HepG2 (cell line): Measurements from ENCODE around the gene YEATS2.

Experiments
- CREM ChIP-seq, 2 experiments: sonication (generic) in 1 of 2; formaldehyde crosslinking in 1 of 2; IDR thresholded peaks; 2 replicates each; pipeline versions ENCODE4 v1.4.0 to v1.6.1; 2016 to 2020; ENCODE audit warnings: antibody characterized with exemption in 1 of 2, mild to moderate bottlenecking in 1 of 2, missing genetic modification reagents in 1 of 2
- EP300 ChIP-seq, 3 experiments: sonication (generic) in 1 of 3; formaldehyde crosslinking in 1 of 3; IDR thresholded peaks; 2 replicates each; pipeline versions ENCODE4 v1.5.1 to v1.6.1; 2011 to 2020; ENCODE audit warnings: low read depth in 2 of 3, low read length in 2 of 3, borderline replicate concordance in 1 of 3, improper control_type of control experiment in 1 of 3, mild to moderate bottlenecking in 1 of 3, missing genetic modification reagents in 1 of 3, moderate library complexity in 1 of 3
- FOXA3 ChIP-seq: IDR thresholded peaks from 2 replicates; pipeline ENCODE4 v1.6.1; 2016; ENCODE audit warnings: missing genetic modification reagents, missing compliant biosample characterization
- PITX1 ChIP-seq: sonication (generic); formaldehyde crosslinking; IDR thresholded peaks from 2 replicates; pipeline ENCODE4 v1.5.1; 2020; ENCODE audit warnings: mild to moderate bottlenecking, missing genetic modification reagents
- POLR2A ChIP-seq, 2 experiments: IDR thresholded peaks; 2 replicates each; pipeline ENCODE4 v1.6.1; 2011; ENCODE audit warnings: low read depth in 2 of 2, low read length in 2 of 2, mild to moderate bottlenecking in 1 of 2, moderate library complexity in 1 of 2; ENCODE audit not compliant: insufficient read depth in 1 of 2
- PRMT3 ChIP-seq: sonication (generic); formaldehyde crosslinking; IDR thresholded peaks from 2 replicates; pipeline ENCODE4 v1.8.1; 2022; ENCODE audit warnings: low read depth, mild to moderate bottlenecking, moderate library complexity, missing genetic modification reagents, borderline replicate concordance
- RFX1 ChIP-seq: fragments of 450-650 bp; IDR thresholded peaks from 2 replicates; pipeline ENCODE4 v1.6.1; 2017
- RFX3 ChIP-seq: IDR thresholded peaks from 2 replicates; pipeline ENCODE4 v1.6.1; 2016; ENCODE audit warnings: missing biosample characterization, missing genetic modification reagents
- ZFP36 ChIP-seq: fragments of 150-350 bp; IDR thresholded peaks from 2 replicates; pipeline ENCODE4 v1.6.1; 2018; ENCODE audit warnings: borderline replicate concordance, low read length, low read depth; ENCODE audit not compliant: partially characterized antibody
- ZFX ChIP-seq: sonication (generic); formaldehyde crosslinking; IDR thresholded peaks from 2 replicates; pipeline ENCODE4 v1.4.0; 2020; ENCODE audit warnings: mild to moderate bottlenecking, low read depth, missing genetic modification reagents, moderate library complexity
- ZFY ChIP-seq: sonication (generic); formaldehyde crosslinking; IDR thresholded peaks from 2 replicates; pipeline ENCODE4 v1.4.0; 2020; ENCODE audit warnings: missing genetic modification reagents
- TF ChIP-seq, protein P1 (sequence below): sonication (generic); formaldehyde crosslinking; IDR thresholded peaks from 2 replicates; pipeline ENCODE4 v1.4.0; 2020; ENCODE audit warnings: missing genetic modification reagents
- TF ChIP-seq, protein P2 (sequence below): sonication (generic); formaldehyde crosslinking; IDR thresholded peaks from 2 replicates; pipeline ENCODE4 v1.5.0; 2020; ENCODE audit warnings: mild to moderate bottlenecking, missing genetic modification reagents, moderate library complexity
- TF ChIP-seq, protein P3 (sequence below), 2 experiments: fragments of 450-650 bp in 1 of 2; sonication (generic) in 1 of 2; formaldehyde crosslinking; IDR thresholded peaks; 2 replicates each; pipeline versions ENCODE4 v1.5.0 to v1.8.0; 2020 to 2022; ENCODE audit warnings: mild to moderate bottlenecking in 1 of 2, missing genetic modification reagents in 1 of 2

DNA sequence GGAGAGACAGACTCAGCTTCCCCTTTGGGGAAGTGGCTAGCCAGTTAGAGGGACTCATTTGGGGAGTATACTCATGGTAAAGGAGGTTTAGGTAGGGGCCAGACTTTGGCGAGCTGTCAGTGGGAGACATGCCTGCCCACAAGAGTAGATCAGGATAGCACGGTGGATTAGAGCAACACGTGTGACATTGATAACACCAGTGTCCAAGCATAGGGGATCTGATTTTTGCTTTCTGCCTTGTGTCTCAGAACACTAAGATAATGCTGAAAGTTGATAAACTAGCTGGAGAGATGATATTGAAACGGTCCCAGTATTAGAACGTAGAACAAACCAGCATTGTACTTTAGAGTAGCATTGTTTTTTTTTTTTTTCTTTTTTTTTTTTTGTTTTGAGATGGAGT lies 101.9 kb downstream of the YEATS2 start:
- no peak for TF ChIP-seq FOXA3 (CRISPR knock-in tag)
- TF ChIP-seq, protein P1, sequence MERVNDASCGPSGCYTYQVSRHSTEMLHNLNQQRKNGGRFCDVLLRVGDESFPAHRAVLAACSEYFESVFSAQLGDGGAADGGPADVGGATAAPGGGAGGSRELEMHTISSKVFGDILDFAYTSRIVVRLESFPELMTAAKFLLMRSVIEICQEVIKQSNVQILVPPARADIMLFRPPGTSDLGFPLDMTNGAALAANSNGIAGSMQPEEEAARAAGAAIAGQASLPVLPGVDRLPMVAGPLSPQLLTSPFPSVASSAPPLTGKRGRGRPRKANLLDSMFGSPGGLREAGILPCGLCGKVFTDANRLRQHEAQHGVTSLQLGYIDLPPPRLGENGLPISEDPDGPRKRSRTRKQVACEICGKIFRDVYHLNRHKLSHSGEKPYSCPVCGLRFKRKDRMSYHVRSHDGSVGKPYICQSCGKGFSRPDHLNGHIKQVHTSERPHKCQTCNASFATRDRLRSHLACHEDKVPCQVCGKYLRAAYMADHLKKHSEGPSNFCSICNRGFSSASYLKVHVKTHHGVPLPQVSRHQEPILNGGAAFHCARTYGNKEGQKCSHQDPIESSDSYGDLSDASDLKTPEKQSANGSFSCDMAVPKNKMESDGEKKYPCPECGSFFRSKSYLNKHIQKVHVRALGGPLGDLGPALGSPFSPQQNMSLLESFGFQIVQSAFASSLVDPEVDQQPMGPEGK, result no peak
- no peak for TF ChIP-seq POLR2A (IDR thresholded peaks at IDR 0.05; ENCODE audit: insufficient read depth in 1 of 2, low read depth in 2 of 2, low read length in 2 of 2)
- no peak for TF ChIP-seq PRMT3 (CRISPR knock-in tag)
- TF ChIP-seq PITX1 (CRISPR knock-in tag), result no peak
- no peak for TF ChIP-seq ZFY (CRISPR knock-in tag)
- TF ChIP-seq RFX3, result no peak
- no peak for TF ChIP-seq EP300 (IDR thresholded peaks at IDR 0.05; ENCODE audit: low read depth in 2 of 2, low read length in 2 of 2)
- TF ChIP-seq EP300 (CRISPR knock-in tag; IDR thresholded peaks at IDR 0.05; ENCODE audit: borderline replicate concordance), result no peak
- TF ChIP-seq ZFP36, result no peak
- no peak for TF ChIP-seq RFX1
- TF ChIP-seq, protein P2, sequence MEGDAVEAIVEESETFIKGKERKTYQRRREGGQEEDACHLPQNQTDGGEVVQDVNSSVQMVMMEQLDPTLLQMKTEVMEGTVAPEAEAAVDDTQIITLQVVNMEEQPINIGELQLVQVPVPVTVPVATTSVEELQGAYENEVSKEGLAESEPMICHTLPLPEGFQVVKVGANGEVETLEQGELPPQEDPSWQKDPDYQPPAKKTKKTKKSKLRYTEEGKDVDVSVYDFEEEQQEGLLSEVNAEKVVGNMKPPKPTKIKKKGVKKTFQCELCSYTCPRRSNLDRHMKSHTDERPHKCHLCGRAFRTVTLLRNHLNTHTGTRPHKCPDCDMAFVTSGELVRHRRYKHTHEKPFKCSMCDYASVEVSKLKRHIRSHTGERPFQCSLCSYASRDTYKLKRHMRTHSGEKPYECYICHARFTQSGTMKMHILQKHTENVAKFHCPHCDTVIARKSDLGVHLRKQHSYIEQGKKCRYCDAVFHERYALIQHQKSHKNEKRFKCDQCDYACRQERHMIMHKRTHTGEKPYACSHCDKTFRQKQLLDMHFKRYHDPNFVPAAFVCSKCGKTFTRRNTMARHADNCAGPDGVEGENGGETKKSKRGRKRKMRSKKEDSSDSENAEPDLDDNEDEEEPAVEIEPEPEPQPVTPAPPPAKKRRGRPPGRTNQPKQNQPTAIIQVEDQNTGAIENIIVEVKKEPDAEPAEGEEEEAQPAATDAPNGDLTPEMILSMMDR (CRISPR knock-in tag), result no peak
- TF ChIP-seq ZFX (CRISPR knock-in tag), result no peak
- TF ChIP-seq, protein P3, sequence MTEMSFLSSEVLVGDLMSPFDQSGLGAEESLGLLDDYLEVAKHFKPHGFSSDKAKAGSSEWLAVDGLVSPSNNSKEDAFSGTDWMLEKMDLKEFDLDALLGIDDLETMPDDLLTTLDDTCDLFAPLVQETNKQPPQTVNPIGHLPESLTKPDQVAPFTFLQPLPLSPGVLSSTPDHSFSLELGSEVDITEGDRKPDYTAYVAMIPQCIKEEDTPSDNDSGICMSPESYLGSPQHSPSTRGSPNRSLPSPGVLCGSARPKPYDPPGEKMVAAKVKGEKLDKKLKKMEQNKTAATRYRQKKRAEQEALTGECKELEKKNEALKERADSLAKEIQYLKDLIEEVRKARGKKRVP (CRISPR knock-in tag; IDR thresholded peaks at IDR 0.05), result no peak
- TF ChIP-seq CREM (IDR thresholded peaks at IDR 0.05), result no peak
- no peak for TF ChIP-seq CREM (CRISPR knock-in tag; IDR thresholded peaks at IDR 0.05)
